ENCODE results near the gene ABHD17A.

Gene ABHD17A

GRCh38 chr19:1911995-1912394 is 26.7 kb upstream of the ABHD17A start:
- no peak overlapping the region for H3K4me3 ChIP-seq (ENCODE audit: severe bottlenecking)
- no peaks in the 10 kb centered on the region for H3K27me3 ChIP-seq (ENCODE audit: insufficient read depth, poor library complexity, severe bottlenecking)
- 0 out of 2 replicates have a peak, but pooled peaks cover 3% of the 10 kb centered on the region for H3K36me3 ChIP-seq (ENCODE audit: low read depth)
- DNase-seq (ENCODE audit: low spot score) (no peak), ATAC-seq (ENCODE audit: low read depth) (no peak)
- H3K4me1 ChIP-seq (ENCODE audit: insufficient read depth, poor library complexity, severe bottlenecking) = peaks cover 6% of the 10 kb centered on the region
- H3K27ac ChIP-seq (ENCODE audit: poor library complexity, severe bottlenecking) = no peak overlapping the region
- no peaks in the 10 kb centered on the region for H3K9me3 ChIP-seq (ENCODE audit: severe bottlenecking)
- TF ChIP-seq CTCF (IDR thresholded peaks at IDR 0.05; ENCODE audit: poor library complexity, severe bottlenecking) = no peak

GRCh38 chr19:1911098-1911497 is 25.8 kb upstream of the ABHD17A start:
- DNase-seq (ENCODE audit: low spot score) = no peak
- Histone ChIP-seq H3K4me3 (ENCODE audit: severe bottlenecking) (no peak overlapping the region), H3K27me3 (ENCODE audit: insufficient read depth, poor library complexity, severe bottlenecking) (no peaks in the 10 kb centered on the region), H3K36me3 (ENCODE audit: low read depth) (peaks cover 7% of the 10 kb centered on the region; the same call in 1 of the 2 replicates), H3K4me1 (ENCODE audit: insufficient read depth, poor library complexity, severe bottlenecking) (peaks cover 6% of the 10 kb centered on the region), H3K27ac (ENCODE audit: poor library complexity, severe bottlenecking) (no peak overlapping the region), H3K9me3 (ENCODE audit: severe bottlenecking) (no peaks in the 10 kb centered on the region)
- no peak for ATAC-seq (ENCODE audit: low read depth)
- TF ChIP-seq CTCF (IDR thresholded peaks at IDR 0.05; ENCODE audit: poor library complexity, severe bottlenecking) = no peak

- peaks cover 6% of the 10 kb centered on the region for H3K4me1 ChIP-seq (ENCODE audit: insufficient read depth, poor library complexity, severe bottlenecking)
- TF ChIP-seq CTCF (IDR thresholded peaks at IDR 0.05; ENCODE audit: poor library complexity, severe bottlenecking) = no peak
- no peaks in the 10 kb centered on the region for H3K27me3 ChIP-seq (ENCODE audit: insufficient read depth, poor library complexity, severe bottlenecking)
- no peak for ATAC-seq (ENCODE audit: low read depth)
- DNase-seq (ENCODE audit: low spot score) = no peak
- peaks cover 9% of the 10 kb centered on the region; the same call in 1 of the 2 replicates for H3K36me3 ChIP-seq (ENCODE audit: low read depth)
- no peak overlapping the region for H3K4me3 ChIP-seq (ENCODE audit: severe bottlenecking)
- no peak overlapping the region for H3K27ac ChIP-seq (ENCODE audit: poor library complexity, severe bottlenecking)
- no peaks in the 10 kb centered on the region for H3K9me3 ChIP-seq (ENCODE audit: severe bottlenecking)
Observed at GRCh38 chr19:1910177-1910576, 24.9 kb upstream of the ABHD17A start.

GRCh38 chr19:1909761-1910080 is 24.4 kb upstream of the ABHD17A start:
- H3K27ac ChIP-seq (ENCODE audit: poor library complexity, severe bottlenecking) = no peak overlapping the region
- ATAC-seq (ENCODE audit: low read depth) = no peak
- TF ChIP-seq CTCF (IDR thresholded peaks at IDR 0.05; ENCODE audit: poor library complexity, severe bottlenecking) = no peak
- peaks cover 6% of the 10 kb centered on the region for H3K4me1 ChIP-seq (ENCODE audit: insufficient read depth, poor library complexity, severe bottlenecking)
- no peaks in the 10 kb centered on the region for H3K27me3 ChIP-seq (ENCODE audit: insufficient read depth, poor library complexity, severe bottlenecking)
- H3K9me3 ChIP-seq (ENCODE audit: severe bottlenecking) = no peaks in the 10 kb centered on the region
- no peak for DNase-seq (ENCODE audit: low spot score)
- peaks cover 9% of the 10 kb centered on the region; the same call in 1 of the 2 replicates for H3K36me3 ChIP-seq (ENCODE audit: low read depth)
- no peak overlapping the region for H3K4me3 ChIP-seq (ENCODE audit: severe bottlenecking)

GRCh38 chr19:1908364-1908678 is 23.0 kb upstream of the ABHD17A start:
- no peaks in the 10 kb centered on the region for H3K27me3 ChIP-seq (ENCODE audit: insufficient read depth, poor library complexity, severe bottlenecking)
- ATAC-seq (ENCODE audit: low read depth) (no peak), DNase-seq (ENCODE audit: low spot score) (no peak)
- no peaks in the 10 kb centered on the region for H3K4me1 ChIP-seq (ENCODE audit: insufficient read depth, poor library complexity, severe bottlenecking)
- no peak overlapping the region for H3K4me3 ChIP-seq (ENCODE audit: severe bottlenecking)
- H3K27ac ChIP-seq (ENCODE audit: poor library complexity, severe bottlenecking) = peak overlapping the region; percentile 45
- H3K9me3 ChIP-seq (ENCODE audit: severe bottlenecking) = no peaks in the 10 kb centered on the region
- H3K36me3 ChIP-seq (ENCODE audit: low read depth) = peaks cover 9% of the 10 kb centered on the region; the same call in 1 of the 2 replicates
- TF ChIP-seq CTCF (IDR thresholded peaks at IDR 0.05; ENCODE audit: poor library complexity, severe bottlenecking) = no peak
